ENCODE results near the gene COL20A1.

The COL20A1 gene

DNA sequence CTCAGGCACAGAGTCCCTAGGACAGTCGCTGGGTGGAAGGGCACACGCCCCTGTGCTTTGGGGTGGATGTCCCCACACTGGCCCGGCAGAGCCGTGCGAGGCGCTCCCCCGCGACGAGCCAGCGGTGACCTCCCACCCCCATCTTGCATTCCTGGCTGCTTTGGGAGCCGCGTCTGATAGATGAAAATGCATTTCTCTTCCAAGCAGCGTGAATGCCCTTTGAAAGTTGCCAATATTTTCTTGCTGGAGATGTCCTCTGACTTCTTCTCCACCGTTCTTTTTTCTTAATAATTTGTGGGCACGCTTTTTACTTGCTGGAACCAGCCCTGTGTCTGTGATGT is 29.9 kb downstream of the COL20A1 start:
- TF ChIP-seq ZNF565 (CRISPR knock-in tag; conservative IDR thresholded peaks at IDR 0.05; ENCODE audit: low read depth) (no peak), ZNF70 (CRISPR knock-in tag; IDR thresholded peaks at IDR 0.05) (no peak)
- ATAC-seq, result no peak

DNA sequence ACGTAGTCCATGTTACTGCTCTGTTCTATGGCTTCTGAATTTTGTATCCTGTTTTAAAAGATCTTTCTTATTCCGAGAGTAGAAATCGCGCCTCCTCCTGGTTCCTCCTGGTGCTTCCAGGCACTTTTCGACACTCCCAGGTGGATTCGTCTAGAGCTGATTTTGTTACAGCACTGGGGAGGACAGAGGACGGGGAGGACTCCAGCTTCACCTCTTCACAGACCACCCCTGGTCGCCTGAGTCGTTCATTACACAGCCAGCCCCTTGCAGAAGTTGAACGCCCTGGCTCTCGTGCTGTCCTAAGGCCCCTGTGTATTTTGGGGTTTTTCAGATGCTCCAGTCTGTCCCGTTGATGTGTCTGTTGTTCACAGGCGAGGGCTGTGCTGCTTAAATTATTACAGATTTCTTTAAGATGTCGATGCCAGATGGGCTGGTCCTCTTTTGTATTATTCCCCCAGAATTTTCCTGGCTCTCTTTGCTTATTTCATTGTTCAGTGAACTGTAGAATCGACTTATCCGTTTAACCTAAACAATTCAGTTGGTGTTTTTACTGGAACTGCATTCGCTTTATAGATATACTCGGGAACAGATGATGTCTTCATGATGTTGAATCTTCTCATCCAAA is 30.5 kb downstream of the COL20A1 start:
- TF ChIP-seq ZFP3 (CRISPR knock-in tag; IDR thresholded peaks at IDR 0.05) (no peak), ESRRG (CRISPR knock-in tag; IDR thresholded peaks at IDR 0.05) (no peak), CSDC2 (CRISPR knock-in tag; IDR thresholded peaks at IDR 0.05) (no peak)
- TF ChIP-seq, protein P1, sequence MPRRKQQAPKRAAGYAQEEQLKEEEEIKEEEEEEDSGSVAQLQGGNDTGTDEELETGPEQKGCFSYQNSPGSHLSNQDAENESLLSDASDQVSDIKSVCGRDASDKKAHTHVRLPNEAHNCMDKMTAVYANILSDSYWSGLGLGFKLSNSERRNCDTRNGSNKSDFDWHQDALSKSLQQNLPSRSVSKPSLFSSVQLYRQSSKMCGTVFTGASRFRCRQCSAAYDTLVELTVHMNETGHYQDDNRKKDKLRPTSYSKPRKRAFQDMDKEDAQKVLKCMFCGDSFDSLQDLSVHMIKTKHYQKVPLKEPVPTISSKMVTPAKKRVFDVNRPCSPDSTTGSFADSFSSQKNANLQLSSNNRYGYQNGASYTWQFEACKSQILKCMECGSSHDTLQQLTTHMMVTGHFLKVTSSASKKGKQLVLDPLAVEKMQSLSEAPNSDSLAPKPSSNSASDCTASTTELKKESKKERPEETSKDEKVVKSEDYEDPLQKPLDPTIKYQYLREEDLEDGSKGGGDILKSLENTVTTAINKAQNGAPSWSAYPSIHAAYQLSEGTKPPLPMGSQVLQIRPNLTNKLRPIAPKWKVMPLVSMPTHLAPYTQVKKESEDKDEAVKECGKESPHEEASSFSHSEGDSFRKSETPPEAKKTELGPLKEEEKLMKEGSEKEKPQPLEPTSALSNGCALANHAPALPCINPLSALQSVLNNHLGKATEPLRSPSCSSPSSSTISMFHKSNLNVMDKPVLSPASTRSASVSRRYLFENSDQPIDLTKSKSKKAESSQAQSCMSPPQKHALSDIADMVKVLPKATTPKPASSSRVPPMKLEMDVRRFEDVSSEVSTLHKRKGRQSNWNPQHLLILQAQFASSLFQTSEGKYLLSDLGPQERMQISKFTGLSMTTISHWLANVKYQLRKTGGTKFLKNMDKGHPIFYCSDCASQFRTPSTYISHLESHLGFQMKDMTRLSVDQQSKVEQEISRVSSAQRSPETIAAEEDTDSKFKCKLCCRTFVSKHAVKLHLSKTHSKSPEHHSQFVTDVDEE (CRISPR knock-in tag; IDR thresholded peaks at IDR 0.05), result no peak
- ATAC-seq, result no peak

DNA sequence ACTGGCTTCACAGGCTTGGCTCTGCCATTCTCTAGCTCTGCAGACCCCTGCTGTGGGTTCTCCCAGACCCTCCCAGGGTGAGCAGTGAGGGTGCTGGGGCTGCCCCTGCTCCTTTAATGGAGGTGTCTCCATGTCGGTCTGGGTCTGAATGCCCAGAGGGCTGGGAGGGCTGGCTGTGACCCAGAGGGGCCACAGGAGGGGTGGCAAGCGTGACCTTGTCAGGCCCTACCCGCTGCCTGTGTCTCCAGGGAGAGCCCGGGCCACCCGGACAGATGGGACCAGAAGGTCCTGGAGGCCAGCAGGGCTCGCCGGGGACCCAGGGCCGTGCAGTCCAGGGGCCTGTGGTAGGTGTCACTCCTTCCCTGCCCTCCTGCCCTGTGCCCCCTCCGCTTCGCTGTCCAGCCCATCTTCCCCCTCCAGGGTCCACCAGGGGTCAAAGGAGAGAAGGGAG is 32.1 kb downstream of the COL20A1 start:
- ATAC-seq, result no peak

DNA sequence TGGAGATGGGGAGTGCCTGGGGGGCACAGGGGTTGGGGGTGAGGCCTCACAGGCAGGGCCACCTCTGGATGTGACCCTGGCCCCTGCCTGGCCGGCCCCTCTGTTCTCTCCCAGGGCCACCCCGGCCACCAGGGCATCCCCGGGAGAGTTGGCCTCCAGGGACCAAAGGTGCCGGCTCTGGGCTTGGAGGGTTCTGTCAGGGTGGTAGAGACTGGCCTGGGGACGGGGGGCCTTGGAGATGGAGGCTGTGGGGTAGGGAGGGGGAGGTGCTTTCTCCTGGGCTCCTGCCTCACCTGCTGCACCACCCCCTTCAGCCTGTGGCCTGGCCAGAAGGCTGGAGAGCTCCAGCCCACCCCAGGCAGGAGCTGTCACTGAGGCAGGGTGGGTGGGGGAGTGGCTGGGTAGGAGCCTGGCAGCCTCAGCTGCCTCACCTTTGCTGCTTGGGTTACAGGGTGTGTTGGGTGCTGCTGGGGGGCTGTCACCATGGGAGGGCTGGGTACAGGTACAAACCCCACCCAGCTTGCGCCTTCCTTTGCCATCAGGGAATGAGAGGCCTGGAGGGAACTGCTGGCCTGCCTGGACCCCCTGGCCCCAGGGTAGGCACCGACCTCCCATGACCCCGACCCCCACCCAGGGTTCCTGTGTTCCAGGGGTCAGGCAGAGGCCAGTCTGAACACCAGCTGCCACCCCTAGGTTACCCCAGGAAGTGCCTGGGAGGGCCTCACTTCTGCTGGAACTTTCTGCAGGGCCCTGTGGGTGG is 32.7 kb downstream of the COL20A1 start:
- no peak for ATAC-seq
- TF ChIP-seq ZNF70 (CRISPR knock-in tag; IDR thresholded peaks at IDR 0.05), result no peak
- TF ChIP-seq ARNTL (CRISPR knock-in tag; IDR thresholded peaks at IDR 0.05; ENCODE audit: borderline replicate concordance, low read depth), result no peak
- TF ChIP-seq, protein P2, sequence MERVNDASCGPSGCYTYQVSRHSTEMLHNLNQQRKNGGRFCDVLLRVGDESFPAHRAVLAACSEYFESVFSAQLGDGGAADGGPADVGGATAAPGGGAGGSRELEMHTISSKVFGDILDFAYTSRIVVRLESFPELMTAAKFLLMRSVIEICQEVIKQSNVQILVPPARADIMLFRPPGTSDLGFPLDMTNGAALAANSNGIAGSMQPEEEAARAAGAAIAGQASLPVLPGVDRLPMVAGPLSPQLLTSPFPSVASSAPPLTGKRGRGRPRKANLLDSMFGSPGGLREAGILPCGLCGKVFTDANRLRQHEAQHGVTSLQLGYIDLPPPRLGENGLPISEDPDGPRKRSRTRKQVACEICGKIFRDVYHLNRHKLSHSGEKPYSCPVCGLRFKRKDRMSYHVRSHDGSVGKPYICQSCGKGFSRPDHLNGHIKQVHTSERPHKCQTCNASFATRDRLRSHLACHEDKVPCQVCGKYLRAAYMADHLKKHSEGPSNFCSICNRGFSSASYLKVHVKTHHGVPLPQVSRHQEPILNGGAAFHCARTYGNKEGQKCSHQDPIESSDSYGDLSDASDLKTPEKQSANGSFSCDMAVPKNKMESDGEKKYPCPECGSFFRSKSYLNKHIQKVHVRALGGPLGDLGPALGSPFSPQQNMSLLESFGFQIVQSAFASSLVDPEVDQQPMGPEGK (CRISPR knock-in tag; IDR thresholded peaks at IDR 0.05; ENCODE audit: borderline replicate concordance), result no peak
- TF ChIP-seq PPARA (CRISPR knock-in tag; IDR thresholded peaks at IDR 0.05; ENCODE audit: borderline replicate concordance), result no peak
- TF ChIP-seq, protein P3, sequence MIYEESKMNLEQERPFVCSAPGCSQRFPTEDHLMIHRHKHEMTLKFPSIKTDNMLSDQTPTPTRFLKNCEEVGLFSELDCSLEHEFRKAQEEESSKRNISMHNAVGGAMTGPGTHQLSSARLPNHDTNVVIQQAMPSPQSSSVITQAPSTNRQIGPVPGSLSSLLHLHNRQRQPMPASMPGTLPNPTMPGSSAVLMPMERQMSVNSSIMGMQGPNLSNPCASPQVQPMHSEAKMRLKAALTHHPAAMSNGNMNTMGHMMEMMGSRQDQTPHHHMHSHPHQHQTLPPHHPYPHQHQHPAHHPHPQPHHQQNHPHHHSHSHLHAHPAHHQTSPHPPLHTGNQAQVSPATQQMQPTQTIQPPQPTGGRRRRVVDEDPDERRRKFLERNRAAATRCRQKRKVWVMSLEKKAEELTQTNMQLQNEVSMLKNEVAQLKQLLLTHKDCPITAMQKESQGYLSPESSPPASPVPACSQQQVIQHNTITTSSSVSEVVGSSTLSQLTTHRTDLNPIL (CRISPR knock-in tag; IDR thresholded peaks at IDR 0.05; ENCODE audit: low read depth), result no peak
- TF ChIP-seq CSDC2 (CRISPR knock-in tag; IDR thresholded peaks at IDR 0.05), result no peak
- no peak for TF ChIP-seq TOX (CRISPR knock-in tag; IDR thresholded peaks at IDR 0.05; ENCODE audit: borderline replicate concordance)
- TF ChIP-seq ZFP30 (CRISPR knock-in tag; IDR thresholded peaks at IDR 0.05), result no peak
- no peak for TF ChIP-seq OSR1 (CRISPR knock-in tag; IDR thresholded peaks at IDR 0.05)
- TF ChIP-seq ZNF565 (CRISPR knock-in tag; conservative IDR thresholded peaks at IDR 0.05; ENCODE audit: low read depth), result no peak

More for the DNA sequence above, 32.1 kb downstream of the COL20A1 start:
- TF ChIP-seq, protein P4, sequence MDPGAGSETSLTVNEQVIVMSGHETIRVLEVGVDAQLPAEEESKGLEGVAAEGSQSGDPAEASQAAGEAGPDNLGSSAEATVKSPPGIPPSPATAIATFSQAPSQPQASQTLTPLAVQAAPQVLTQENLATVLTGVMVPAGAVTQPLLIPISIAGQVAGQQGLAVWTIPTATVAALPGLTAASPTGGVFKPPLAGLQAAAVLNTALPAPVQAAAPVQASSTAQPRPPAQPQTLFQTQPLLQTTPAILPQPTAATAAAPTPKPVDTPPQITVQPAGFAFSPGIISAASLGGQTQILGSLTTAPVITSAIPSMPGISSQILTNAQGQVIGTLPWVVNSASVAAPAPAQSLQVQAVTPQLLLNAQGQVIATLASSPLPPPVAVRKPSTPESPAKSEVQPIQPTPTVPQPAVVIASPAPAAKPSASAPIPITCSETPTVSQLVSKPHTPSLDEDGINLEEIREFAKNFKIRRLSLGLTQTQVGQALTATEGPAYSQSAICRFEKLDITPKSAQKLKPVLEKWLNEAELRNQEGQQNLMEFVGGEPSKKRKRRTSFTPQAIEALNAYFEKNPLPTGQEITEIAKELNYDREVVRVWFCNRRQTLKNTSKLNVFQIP (CRISPR knock-in tag; IDR thresholded peaks at IDR 0.05; ENCODE audit: borderline replicate concordance, low read depth), result no peak
- no peak for TF ChIP-seq TOX (CRISPR knock-in tag; IDR thresholded peaks at IDR 0.05; ENCODE audit: borderline replicate concordance)

DNA sequence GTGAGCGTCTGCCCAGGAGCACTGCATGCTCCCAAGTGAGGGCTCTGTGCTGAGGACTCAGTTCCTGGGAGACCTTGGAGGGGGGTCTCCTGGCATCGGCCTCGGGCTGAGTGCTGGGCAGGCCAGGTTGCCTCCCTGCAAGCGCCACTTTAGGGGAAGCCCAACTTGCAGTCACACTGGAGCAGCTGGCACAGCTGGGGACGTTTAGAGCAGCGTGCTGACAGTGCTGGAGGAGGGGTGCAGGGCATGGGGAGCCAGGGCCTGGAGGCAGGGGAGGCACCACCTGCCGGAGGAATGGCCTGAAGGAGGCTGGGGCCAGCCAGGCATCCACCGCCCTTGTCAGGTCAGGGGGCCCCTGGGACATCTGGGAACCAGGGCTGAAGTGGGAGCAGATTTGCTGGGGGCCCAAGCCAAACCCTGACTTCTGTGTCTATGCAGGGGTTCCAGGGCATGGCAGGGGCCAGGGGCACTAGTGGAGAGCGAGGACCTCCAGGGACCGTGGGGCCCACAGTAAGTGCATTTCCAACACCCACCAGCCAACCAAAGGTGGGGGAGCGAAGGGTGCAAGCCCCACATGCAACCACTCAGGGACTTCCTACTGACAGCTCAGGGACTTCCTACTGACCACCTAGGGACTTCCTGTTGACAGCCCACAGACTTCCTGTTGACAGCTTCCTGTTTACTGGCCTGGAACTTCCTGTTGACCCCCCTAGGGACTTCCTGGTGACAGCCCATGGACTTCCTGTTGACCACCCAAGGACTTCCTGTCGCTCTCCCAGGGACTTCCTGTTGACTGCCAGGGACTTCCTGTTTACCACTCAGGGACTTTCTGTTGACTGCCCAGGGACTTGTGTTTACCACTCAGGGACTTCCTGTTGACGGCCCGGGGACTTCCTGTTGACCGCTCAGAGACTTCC is 33.6 kb downstream of the COL20A1 start:
- ATAC-seq, result no peak
- TF ChIP-seq OSR1 (CRISPR knock-in tag; IDR thresholded peaks at IDR 0.05), result no peak
- TF ChIP-seq, protein P5, sequence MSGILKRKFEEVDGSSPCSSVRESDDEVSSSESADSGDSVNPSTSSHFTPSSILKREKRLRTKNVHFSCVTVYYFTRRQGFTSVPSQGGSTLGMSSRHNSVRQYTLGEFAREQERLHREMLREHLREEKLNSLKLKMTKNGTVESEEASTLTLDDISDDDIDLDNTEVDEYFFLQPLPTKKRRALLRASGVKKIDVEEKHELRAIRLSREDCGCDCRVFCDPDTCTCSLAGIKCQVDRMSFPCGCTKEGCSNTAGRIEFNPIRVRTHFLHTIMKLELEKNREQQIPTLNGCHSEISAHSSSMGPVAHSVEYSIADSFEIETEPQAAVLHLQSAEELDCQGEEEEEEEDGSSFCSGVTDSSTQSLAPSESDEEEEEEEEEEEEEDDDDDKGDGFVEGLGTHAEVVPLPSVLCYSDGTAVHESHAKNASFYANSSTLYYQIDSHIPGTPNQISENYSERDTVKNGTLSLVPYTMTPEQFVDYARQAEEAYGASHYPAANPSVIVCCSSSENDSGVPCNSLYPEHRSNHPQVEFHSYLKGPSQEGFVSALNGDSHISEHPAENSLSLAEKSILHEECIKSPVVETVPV (CRISPR knock-in tag; IDR thresholded peaks at IDR 0.05), result no peak
- TF ChIP-seq, protein P1 (CRISPR knock-in tag; IDR thresholded peaks at IDR 0.05), result no peak
- no peak for TF ChIP-seq ZNF70 (CRISPR knock-in tag; IDR thresholded peaks at IDR 0.05)
- TF ChIP-seq CSDC2 (CRISPR knock-in tag; IDR thresholded peaks at IDR 0.05), result no peak
- no peak for TF ChIP-seq ZFP30 (CRISPR knock-in tag; IDR thresholded peaks at IDR 0.05)
- no peak for TF ChIP-seq TOX (CRISPR knock-in tag; IDR thresholded peaks at IDR 0.05; ENCODE audit: borderline replicate concordance)
- TF ChIP-seq, protein P3 (CRISPR knock-in tag; IDR thresholded peaks at IDR 0.05; ENCODE audit: low read depth), result no peak
- TF ChIP-seq ARNTL (CRISPR knock-in tag; IDR thresholded peaks at IDR 0.05; ENCODE audit: borderline replicate concordance, low read depth), result no peak
